ENCODE results near the gene XPC.

XPC gene

GRCh38 chr3:14200276-14200675, 21.9 kb upstream of the XPC start:
- H3K4me3 ChIP-seq (ENCODE audit: low read depth, low read length): no peak overlapping the region
- no peak for DNase-seq (ENCODE audit: low read depth, low spot score)
- ChIA-PET CTCF (interaction anchor here (0.8 to 12.1 kb wide), 8 partner anchors 10 to 267 kb away, joined by 3 to 303 read pairs (median 58); partner anchors contain the start of genes CHCHD4, LSM3, TMEM43 and XPC), POLR2A (interaction anchor here (1.1 to 1.7 kb wide), 3 partner anchors 11 to 24 kb away, joined by 3 to 7 read pairs (median 6); partner anchors contain the start of genes LSM3 and XPC)
- TF ChIP-seq CTCF (IDR thresholded peaks at IDR 0.05; ENCODE audit: insufficient read depth, low read length, missing control alignments): no peak

- ChIA-PET POLR2A (interaction anchor here (1.4 kb wide), 1 partner anchor 11 kb away, joined by 6 read pairs; no protein-coding TSS in a partner anchor), CTCF (interaction anchor here (0.7 to 12.1 kb wide), 10 partner anchors 10 to 722 kb away, joined by 3 to 303 read pairs (median 23); partner anchors contain the start of genes LSM3 and XPC)
- no peak overlapping the region for H3K4me3 ChIP-seq (ENCODE audit: low read depth, low read length)
- DNase-seq (ENCODE audit: low read depth, low spot score): no peak
- TF ChIP-seq CTCF (IDR thresholded peaks at IDR 0.05; ENCODE audit: insufficient read depth, low read length, missing control alignments): no peak
Measured at GRCh38 chr3:14199641-14200040, 21.2 kb upstream of the XPC start.

DNA sequence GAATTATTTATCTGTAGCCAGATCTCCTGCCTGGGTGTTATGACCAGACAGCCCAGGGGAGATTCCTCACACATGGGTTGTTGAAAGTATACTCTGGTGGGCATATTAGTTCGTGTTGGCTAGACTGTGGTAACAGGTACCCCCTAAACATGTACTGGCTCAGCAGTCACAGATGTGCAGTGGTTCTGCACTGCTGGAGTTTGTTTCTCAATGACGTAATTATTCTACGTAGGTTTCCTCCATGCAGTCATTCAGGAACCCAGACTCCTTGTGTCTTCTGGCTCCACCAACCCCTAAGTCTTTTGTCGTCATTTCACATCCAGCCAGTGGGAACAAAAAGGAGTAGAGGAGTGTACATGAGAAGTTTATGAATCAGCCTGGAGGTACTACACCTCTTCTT, 16.5 kb upstream of the XPC start:
- no peak for DNase-seq (ENCODE audit: low read depth, low spot score)
- no peak overlapping the region for H3K4me3 ChIP-seq (ENCODE audit: low read depth, low read length)
- no peak for TF ChIP-seq CTCF (IDR thresholded peaks at IDR 0.05; ENCODE audit: insufficient read depth, low read length, missing control alignments)
- ChIA-PET CTCF (interaction anchor here (1.4 kb wide), 1 partner anchor 9 kb away, joined by 8 read pairs; no protein-coding TSS in a partner anchor), POLR2A (interaction anchor here (0.7 kb wide), 1 partner anchor 37 kb away, joined by 3 read pairs; no protein-coding TSS in a partner anchor)

GRCh38 chr3:14188041-14188754, 9.8 kb upstream of the XPC start:
- ChIA-PET POLR2A (interaction anchor here (0.6 kb wide), 1 partner anchor 63 kb away, joined by 4 read pairs; the partner anchor contains the start of genes CHCHD4 and TMEM43), CTCF (interaction anchor here (1.6 to 9.7 kb wide), 2 partner anchors 14 to 73 kb away, joined by 4 to 75 read pairs; no protein-coding TSS in a partner anchor)
- no peak for DNase-seq (ENCODE audit: low read depth, low spot score)
- no peak for TF ChIP-seq CTCF (IDR thresholded peaks at IDR 0.05; ENCODE audit: insufficient read depth, low read length, missing control alignments)
- H3K4me3 ChIP-seq (ENCODE audit: low read depth, low read length): no peak overlapping the region

DNA sequence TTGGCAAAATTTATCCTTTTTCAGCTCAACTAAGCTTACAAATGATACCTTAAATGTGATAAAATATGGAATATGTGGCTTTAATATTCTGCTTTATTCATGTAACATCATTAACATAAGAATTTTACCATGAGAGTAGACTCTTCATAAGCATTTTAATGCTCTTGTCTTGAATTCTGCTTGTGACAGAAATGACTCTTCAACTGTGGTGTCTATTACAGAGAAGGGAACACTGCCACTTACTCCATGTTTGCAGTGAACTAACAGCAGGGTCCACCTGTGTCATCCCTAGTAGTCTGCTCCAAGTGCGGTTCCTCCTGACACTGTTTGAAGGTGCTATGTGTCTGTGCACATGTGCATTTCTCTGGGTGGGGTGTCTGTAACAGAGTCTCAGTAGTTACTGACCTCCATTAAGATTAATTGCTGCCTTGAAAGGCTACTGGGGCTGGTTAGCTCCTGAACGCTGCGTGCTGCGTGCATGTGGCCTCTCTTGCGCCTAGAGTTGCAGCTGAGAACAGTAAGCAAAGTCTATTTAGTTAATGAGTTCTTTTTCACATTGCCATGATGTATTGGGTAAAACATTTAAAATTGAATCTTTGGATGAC, 8.6 kb upstream of the XPC start:
- no peak overlapping the region for H3K4me3 ChIP-seq (ENCODE audit: low read depth, low read length)
- CTCF ChIA-PET: interaction anchor here (9.7 kb wide), 1 partner anchor 16 kb away, joined by 75 read pairs; no protein-coding TSS in a partner anchor
- POLR2A ChIA-PET: no interaction called here
- TF ChIP-seq CTCF (IDR thresholded peaks at IDR 0.05; ENCODE audit: insufficient read depth, low read length, missing control alignments): no peak
- DNase-seq (ENCODE audit: low read depth, low spot score): no peak
